Measurements from ENCODE around the gene DSCAML1. TPM values are rescaled to one million over a fixed set of nuclear protein-coding genes. Genes with fewer than 3 reads are reported as not detected.

DSCAML1 gene
- total and polyA plus RNA-seq, 9 of the 15 experiments (the other 6 are each of a cell fraction or from before 2014, with no cell fraction given): not detected

DNA sequence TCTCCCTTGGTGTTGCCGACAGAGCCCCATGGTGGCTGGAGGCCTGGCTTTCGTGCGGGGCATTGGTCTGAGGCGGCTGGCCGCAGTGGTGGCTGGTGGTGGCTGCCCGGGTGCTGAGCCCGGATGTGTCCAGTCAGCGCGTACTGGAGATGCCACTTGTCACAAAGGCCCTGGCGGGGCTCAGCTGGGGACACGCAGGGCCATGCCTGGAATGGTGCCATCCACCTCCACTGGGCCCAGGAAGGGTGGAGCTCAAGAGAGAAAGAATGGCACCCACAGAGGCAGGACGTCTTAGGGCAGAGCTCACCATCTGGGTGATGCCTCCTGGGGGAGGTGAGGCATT is 376.9 kb downstream of the DSCAML1 start (continued):
- TF ChIP-seq AFF4 (CRISPR knock-in tag; IDR thresholded peaks at IDR 0.05) (no peak), L3MBTL2 (IDR thresholded peaks at IDR 0.05) (no peak), EP300 (IDR thresholded peaks at IDR 0.05; ENCODE audit: low read length) (no peak), ILK (tag; IDR thresholded peaks at IDR 0.05; ENCODE audit: borderline replicate concordance, low read depth) (no peak), LCOR (CRISPR knock-in tag; IDR thresholded peaks at IDR 0.05) (no peak), PTBP1 (IDR thresholded peaks at IDR 0.05; ENCODE audit: low read depth, low read length) (no peak), ATF1 (CRISPR knock-in tag; IDR thresholded peaks at IDR 0.05) (no peak), ATF1 (tag; IDR thresholded peaks at IDR 0.05) (no peak), CBX5 (IDR thresholded peaks at IDR 0.05; ENCODE audit: borderline replicate concordance, low read depth) (no peak)
- TF ChIP-seq, protein P1, sequence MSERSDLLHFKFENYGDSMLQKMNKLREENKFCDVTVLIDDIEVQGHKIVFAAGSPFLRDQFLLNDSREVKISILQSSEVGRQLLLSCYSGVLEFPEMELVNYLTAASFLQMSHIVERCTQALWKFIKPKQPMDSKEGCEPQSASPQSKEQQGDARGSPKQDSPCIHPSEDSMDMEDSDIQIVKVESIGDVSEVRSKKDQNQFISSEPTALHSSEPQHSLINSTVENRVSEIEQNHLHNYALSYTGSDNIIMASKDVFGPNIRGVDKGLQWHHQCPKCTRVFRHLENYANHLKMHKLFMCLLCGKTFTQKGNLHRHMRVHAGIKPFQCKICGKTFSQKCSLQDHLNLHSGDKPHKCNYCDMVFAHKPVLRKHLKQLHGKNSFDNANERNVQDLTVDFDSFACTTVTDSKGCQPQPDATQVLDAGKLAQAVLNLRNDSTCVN (CRISPR knock-in tag; IDR thresholded peaks at IDR 0.05): no peak
- TF ChIP-seq, protein P2, sequence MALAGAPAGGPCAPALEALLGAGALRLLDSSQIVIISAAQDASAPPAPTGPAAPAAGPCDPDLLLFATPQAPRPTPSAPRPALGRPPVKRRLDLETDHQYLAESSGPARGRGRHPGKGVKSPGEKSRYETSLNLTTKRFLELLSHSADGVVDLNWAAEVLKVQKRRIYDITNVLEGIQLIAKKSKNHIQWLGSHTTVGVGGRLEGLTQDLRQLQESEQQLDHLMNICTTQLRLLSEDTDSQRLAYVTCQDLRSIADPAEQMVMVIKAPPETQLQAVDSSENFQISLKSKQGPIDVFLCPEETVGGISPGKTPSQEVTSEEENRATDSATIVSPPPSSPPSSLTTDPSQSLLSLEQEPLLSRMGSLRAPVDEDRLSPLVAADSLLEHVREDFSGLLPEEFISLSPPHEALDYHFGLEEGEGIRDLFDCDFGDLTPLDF (CRISPR knock-in tag; IDR thresholded peaks at IDR 0.05): no peak

Data from K562 (cell line).